T-helper 2 cell (primary cell): ENCODE measurements around the gene VAV2.
"Not testable (repeated sequence)": the region's sequence is repeated elsewhere in the genome, so short reads cannot be mapped to it uniquely, and the experiment has no call there.

ENCODE experiments used
- DNase-seq, 5 experiments: peaks; one replicate each; pipeline versions ENCODE4 v3.0.0 to v3.0.0-alpha.2; 2012 to 2022

The VAV2 gene

DNA sequence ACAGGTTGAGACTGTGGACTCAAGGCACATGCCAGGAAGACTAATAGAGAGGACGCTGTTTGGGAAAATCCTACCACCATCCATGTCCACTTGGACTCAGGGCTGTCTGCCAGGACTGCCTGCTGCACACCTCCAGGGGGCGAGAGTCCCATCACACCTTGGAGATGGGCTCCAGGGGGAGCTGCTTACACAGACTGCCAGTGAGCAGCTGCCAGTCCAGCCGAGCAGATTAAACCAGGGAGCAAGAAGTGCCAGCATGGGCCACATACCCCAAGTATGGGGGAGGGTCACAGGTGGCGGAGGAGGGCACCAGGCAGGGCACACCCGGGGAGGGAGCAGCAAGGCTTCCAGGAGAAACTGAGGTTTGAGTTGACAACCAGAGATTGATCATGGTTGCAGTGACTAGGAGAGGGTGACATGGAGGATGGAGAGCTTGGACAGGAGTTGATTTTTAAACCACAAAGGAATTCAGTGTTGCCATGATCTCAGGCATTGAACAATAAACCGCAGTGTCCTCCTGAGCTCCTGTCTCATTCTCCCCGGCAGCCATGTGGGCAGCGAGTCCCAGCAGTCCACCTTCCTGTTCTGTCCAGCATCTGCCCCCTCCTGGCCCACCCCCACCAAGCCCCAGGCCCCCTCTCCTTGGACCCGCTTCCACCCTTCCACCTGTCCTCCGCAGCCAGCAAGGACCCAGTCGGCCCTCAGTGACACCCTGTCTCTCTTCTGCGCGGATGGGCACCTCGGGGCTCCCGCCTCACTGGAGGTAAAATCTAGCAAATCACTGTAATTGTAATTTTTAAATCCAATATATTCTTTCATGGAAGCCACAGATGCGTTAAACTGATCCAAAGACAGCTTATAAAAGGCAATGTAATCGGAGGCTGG is 3.1 kb upstream of the VAV2 start:
- DNase-seq = no peak

DNA sequence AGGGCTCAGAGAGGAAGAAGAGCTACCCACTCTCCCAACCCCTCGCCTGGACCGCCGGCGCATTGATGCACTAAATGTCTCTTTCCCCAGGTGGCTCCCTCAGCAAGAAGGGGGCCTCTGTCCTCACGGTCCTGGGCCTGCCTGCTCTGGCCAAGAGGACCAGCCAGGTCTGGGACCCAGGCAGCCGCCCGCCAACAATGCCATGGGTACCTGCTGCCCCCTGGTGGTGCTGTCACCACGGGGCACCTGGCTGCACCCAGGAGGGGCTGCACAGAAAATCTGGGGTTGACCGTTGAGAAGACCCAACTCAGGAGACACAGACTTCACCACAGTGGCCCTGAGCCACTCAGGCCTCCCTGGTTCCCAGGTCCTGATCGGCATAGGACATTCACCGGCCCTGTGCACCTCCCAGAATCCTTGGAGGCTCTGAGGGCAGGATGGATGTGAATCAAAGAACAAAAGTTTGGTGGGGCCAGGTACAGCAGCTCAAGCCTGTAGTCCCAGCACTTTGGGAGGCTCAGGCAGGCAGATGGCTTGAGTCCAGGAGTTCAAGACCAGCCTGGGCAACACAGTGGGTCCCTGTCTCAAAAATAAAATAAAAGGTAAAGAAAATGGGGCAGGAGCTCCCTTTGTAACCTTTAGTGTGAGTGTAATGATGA is 2.4 kb upstream of the VAV2 start:
- peak; percentile 47 to 66 (median 61) for DNase-seq

DNA sequence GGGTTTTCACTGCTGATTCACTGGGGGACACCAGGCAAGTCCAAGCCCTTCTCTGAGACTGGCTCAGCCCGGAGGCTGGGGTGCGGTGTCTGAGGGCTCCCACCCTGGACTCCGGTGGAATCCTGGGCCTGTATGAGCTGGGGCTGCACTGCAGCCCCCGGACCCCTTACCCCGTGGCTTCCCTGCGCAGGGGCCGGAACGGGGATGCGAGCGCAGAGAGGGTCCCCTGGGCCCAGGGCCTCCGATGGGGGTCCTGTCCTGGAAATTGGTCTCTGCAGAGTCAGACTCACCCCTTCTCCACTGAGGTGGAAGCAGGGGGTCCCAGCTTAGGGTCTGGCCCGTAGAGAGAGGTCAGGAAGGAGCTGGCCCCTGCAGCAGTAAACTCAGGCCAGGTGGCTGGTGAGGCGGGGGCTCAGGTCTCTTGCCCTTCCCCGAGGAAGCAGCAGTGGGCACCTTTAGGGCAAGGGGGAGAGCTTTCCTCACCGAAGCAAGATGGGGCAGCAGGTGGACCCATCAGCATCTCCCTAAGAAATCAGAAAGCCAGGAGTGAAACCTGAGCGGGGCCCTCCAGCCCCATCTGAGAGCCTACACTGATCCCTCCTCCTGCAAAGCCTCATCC is 1.6 kb upstream of the VAV2 start:
- no peak for DNase-seq

GRCh38 chr9:133992780-133993634 is 883 bp upstream of the VAV2 start:
- DNase-seq = peak; percentile 54 to 71 (median 58)

DNA sequence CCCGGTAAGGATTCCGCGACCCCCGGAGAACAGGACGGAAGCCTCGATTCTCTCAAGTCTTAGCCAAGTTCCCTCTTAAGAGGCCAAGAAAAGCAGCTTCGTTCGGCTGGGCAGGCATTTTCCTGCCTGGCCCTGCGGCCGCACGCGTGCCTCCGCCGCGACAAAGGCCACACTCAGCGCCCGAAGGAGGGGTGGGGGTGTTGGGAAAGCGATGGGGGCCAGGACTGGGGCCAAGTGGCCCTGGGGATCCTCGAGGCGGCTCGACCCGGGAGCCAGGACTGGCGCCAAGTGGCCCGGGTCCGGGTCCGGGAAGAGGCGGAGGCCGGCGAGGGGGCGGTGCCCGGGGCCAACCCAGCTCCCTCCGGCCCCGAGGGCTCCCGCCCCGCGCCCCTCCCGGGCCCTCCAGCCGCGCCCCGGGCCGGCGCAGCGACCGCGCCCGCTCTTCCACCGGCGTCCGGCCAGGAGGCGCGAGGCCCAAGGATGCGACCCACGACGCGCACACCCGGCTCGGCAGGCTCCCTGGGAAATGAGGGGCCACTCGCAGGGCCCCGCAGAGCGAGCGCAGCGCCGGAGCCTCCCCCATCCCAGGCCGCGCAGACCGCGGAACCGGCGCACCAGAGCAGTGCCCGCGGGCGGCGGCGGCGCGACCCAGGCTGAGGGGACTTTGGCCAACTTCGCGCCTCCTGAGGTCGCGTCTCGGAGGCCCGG is 756 bp downstream of the VAV2 start:
- DNase-seq = no peak

DNA sequence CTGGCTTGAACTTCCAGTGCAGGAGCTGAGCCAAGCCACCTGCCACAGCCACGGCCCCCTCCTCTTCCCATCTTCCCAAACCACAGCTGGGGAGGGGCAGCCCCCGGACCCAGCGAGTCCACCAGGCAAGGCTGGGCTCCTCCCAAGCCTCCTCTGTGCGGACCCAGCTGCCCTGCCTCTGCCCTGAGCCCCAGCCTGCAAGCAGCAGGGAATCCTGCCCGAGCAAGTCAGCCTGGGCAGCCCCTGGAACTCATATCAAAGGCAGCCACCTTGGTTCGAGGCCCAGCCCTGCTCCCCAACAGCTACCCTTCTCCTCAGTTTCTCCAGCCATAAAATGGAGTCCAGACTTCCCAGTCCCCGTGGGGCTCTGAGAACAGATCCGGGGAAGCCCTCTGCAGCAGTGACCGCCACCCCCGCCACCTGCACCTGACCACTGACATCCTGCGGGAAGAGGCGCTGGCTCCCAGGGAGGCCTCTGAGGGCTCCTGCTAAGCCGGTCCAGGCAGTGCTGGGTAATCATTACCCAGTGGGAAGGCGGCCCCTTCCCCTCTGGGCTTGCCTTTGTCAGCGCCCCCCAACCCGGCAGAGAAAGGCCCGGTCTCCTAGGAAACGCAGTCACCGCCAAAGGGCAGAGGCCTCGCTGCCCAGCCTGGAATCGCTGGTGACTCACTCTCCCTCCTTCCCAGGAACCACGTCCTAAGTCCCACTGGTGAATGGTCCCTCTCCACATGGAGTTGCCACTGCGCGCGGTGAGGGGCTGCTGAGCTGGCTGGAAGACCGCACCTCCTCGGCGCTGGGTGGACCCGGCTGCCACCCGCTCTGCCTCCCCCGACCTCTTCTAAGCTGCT is 1.5 kb downstream of the VAV2 start:
- DNase-seq = no peak

DNA sequence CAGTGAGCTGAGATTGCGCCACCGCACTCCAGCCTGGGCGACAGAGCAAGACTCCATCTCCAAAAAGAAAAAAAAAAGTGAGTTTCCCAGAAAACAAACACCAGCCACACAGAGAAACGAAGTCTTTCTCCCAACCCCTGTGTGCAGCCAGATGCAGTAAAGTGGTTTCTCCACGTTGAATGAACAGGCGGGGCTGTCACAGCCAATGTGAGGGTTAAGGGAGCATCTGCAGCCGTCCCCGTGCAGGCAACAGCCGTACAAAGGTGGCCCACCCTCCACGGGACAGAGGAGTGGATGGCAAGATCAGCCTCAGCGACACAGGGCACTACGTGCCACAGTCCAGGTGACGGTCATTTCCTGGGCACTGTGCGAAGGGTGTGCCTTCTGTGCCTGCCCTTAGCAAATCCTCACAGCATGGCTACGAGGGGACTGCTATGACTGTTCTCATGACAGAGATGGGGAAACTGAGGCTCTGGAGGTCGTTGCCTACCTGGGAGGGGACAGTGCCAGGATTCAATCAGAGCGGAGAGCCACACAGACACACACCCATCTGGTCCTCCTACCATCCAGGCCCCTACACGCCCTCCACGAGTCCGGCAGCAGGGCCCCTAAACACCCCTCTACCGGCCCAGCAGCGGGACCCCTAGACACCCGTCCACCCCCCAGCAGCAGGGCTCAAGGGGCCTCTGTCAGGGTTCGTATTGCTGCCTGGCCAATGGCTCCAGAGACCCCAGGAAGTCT is 2.3 kb downstream of the VAV2 start:
- no peak for DNase-seq

DNA sequence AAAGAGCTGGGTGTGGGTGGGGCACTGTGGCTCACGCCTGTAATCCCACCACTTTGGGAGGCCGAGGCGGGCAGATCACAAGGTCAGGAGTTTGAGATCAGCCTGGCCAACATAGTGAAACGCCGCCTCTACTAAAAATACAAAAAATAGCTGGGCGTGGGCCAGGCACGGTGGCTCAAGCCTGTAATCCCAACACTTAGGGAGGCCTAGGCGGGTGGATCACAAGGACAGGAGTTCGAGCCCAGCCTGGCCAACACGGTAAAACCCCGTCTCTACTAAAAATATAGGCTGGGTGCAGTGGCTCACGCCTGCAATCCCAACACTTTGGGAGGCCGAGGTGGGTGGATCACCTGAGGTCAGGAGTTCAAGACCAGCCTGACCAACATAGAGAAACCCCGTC is 3.4 kb downstream of the VAV2 start:
- DNase-seq = not testable (repeated sequence)

- DNase-seq = no peak
Observed at GRCh38 chr9:133987946-133988665, 4.0 kb downstream of the VAV2 start.

- no peak for DNase-seq
Observed at GRCh38 chr9:133987446-133987788, 4.7 kb downstream of the VAV2 start.

GRCh38 chr9:133986774-133987445 is 5.2 kb downstream of the VAV2 start:
- DNase-seq = no peak

GRCh38 chr9:133986061-133986460 is 6.1 kb downstream of the VAV2 start:
- no peak for DNase-seq

DNA sequence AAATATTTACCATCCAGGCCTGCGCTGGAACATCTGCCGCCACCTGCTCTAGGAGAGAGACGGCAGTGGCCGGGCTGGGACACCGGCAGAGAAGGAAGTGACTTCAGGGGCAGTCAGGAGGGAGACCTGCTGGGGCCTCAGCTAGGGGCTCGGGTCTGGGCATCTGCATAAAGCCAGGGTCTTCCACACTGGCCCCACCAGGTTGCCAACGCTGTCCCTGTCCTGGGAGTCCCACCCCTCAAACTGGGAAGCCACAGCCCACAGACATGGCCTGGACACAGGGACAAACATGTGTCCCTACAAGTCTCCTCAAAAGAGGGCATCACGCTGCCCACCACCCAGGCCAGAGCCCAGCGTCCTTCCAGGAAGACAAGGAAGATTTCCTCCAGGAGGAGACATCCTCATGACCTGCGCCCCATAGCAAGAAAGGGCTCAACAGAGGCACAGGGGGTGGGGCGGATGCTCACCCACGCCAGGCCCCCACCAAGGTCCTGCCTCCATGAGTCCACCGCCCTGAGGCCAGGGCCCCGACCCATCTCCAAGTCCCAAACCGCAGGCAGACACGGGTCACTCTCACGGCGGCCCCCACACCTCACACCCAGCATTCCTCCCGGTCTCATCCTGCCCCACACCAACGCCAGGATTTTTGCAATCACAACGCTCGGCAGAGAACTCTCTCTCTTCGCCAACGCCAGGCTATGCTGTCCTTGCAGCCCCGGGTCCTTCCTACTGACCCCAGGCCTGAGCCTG is 9.0 kb downstream of the VAV2 start:
- DNase-seq = no peak

DNA sequence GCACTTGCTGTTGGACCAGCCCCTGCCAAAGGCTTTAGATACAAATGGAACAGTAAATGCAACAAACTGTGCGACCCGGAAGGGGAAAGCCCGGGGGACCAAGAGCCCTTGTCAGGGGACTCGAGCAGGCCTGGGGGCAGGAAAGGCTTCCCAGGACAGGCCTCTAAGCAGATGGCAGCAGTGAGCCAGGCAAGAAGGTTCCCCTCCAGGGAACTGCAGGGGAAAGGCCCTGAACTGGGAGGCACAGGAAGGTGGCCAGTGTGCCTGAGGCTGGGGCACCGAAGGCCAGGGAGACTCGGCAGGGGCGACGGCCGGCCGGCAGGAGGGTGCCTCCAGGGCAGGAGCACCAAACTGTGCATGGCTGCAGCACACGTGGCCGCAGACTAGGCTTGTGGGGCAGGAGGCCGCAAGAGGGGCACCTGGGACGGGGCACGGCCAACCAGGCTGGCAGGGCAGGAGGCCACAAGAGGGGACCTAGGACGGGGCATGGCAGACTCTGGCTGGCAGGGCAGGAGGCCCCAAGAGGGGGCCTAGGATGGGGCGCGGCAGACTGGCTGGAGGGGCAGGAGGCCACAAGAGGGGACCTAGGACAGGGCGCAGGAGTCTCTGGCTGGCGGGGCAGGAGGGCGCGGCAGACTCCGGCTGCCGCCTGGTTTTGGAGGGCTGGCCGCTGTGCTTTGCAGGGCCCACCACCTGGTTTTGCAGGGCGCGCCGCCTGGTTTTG is 10.0 kb downstream of the VAV2 start:
- DNase-seq = peak in 1 of 5 experiments; percentile 2

GRCh38 chr9:133981589-133981957 is 10.6 kb downstream of the VAV2 start:
- no peak for DNase-seq

DNA sequence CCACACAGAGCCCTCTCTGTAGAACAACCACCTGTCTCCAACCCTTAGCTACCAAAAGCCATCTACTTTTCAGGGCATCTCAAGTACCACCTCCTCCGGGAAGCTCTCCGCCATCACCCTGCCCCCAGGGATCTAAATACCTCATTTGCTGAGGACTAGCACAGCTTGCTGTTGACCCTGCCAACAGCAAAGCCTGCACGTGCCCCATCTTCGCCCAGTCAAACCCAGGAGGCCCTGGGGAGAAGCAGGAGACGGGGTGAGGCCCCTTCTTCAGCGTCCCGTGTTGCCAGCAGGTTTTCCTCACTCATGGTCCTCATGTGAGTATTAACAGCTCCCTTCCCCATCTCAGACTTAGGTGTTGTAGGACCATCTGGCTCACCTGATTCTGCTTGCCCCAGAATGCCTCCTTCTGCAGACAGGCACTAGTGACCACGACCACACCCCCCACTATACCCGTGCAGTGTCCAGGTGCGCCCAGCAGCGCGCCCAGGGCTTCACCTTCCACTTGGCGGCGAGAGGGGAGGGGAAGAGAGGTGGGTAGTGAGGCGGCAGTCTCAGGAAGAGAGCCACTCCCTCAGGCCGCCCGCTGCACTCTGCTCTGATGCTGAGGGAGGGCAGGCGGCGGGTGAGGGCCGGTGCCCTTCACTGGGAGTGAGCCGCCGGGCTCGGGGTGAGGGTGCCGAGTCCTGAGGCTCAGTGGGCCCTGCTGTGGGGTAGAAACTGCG is 11.1 kb downstream of the VAV2 start:
- no peak for DNase-seq
